ENCODE measurements around the gene RAD9A. TPM values are rescaled to one million over a fixed set of nuclear protein-coding genes. Genes with fewer than 3 reads are reported as not detected.

RAD9A gene
- total RNA-seq, 1 donor from 2014 or later = 8.1 TPM

- DNase-seq (ENCODE audit: low read depth) = peak; percentile 88
Observed at GRCh38 chr11:67356864-67357561, 34.8 kb upstream of the RAD9A start.

GRCh38 chr11:67357831-67358670, 33.7 kb upstream of the RAD9A start:
- peak; percentile 83 for DNase-seq (ENCODE audit: low read depth)

- no peak for DNase-seq (ENCODE audit: low read depth)
Observed at GRCh38 chr11:67364169-67364568, 27.6 kb upstream of the RAD9A start.

- DNase-seq (ENCODE audit: low read depth) = no peak
Observed at GRCh38 chr11:67364783-67365722, 26.7 kb upstream of the RAD9A start.

- no peak for DNase-seq (ENCODE audit: low read depth)
Observed at GRCh38 chr11:67365736-67366444, 25.9 kb upstream of the RAD9A start.

- DNase-seq (ENCODE audit: low read depth) = no peak
Observed at GRCh38 chr11:67366546-67366945, 25.2 kb upstream of the RAD9A start.

GRCh38 chr11:67366961-67367760, 24.6 kb upstream of the RAD9A start:
- DNase-seq (ENCODE audit: low read depth) = no peak

GRCh38 chr11:67367761-67368227, 24.0 kb upstream of the RAD9A start:
- DNase-seq (ENCODE audit: low read depth) = no peak

- DNase-seq (ENCODE audit: low read depth) = no peak
Observed at GRCh38 chr11:67368621-67369020, 23.2 kb upstream of the RAD9A start.

- no peak for DNase-seq (ENCODE audit: low read depth)
Observed at GRCh38 chr11:67369275-67369674, 22.5 kb upstream of the RAD9A start.

- DNase-seq (ENCODE audit: low read depth) = no peak
Observed at GRCh38 chr11:67369801-67370284, 21.9 kb upstream of the RAD9A start.

GRCh38 chr11:67370351-67371076, 21.3 kb upstream of the RAD9A start:
- peak; percentile 89 for DNase-seq (ENCODE audit: low read depth)

GRCh38 chr11:67371189-67371910, 20.4 kb upstream of the RAD9A start:
- peak; percentile 54 for DNase-seq (ENCODE audit: low read depth)

- DNase-seq (ENCODE audit: low read depth) = no peak
Observed at GRCh38 chr11:67371911-67372320, 19.9 kb upstream of the RAD9A start.

- DNase-seq (ENCODE audit: low read depth) = peak; percentile 34
Observed at GRCh38 chr11:67372321-67372992, 19.3 kb upstream of the RAD9A start.

- peak; percentile 73 for DNase-seq (ENCODE audit: low read depth)
Observed at GRCh38 chr11:67372993-67373647, 18.7 kb upstream of the RAD9A start, which contains the start of gene CLCF1. TSS of gene CLCF1 (minus strand) at chr11:67373598. CDS start at chr11:67373539, 59 bp downstream.
